ENCODE data around the gene EIF1AD.

DNA sequence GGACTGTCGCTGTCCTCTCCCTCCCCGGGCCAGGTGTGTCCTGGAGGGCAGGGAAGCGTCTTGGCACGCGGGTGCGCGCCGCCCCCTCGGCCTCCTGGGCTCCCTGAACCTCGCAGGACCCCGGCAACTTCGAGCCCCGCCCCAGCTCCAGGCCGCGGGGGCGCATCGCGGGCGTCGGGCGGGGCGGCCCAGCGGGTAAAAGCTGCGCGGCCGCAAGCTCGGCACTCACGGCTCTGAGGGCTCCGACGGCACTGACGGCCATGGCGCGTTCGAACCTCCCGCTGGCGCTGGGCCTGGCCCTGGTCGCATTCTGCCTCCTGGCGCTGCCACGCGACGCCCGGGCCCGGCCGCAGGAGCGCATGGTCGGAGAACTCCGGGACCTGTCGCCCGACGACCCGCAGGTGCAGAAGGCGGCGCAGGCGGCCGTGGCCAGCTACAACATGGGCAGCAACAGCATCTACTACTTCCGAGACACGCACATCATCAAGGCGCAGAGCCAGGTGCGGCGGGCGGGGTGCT, 9.9 kb upstream of the EIF1AD start, which contains the start of gene CST6:
- no peak for TF ChIP-seq POLR2A (IDR thresholded peaks at IDR 0.05)
- TF ChIP-seq, protein P1, sequence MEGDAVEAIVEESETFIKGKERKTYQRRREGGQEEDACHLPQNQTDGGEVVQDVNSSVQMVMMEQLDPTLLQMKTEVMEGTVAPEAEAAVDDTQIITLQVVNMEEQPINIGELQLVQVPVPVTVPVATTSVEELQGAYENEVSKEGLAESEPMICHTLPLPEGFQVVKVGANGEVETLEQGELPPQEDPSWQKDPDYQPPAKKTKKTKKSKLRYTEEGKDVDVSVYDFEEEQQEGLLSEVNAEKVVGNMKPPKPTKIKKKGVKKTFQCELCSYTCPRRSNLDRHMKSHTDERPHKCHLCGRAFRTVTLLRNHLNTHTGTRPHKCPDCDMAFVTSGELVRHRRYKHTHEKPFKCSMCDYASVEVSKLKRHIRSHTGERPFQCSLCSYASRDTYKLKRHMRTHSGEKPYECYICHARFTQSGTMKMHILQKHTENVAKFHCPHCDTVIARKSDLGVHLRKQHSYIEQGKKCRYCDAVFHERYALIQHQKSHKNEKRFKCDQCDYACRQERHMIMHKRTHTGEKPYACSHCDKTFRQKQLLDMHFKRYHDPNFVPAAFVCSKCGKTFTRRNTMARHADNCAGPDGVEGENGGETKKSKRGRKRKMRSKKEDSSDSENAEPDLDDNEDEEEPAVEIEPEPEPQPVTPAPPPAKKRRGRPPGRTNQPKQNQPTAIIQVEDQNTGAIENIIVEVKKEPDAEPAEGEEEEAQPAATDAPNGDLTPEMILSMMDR (IDR thresholded peaks at IDR 0.05): no peak

Data from vagina (tissue), 2 donors.